Measurements from ENCODE around the gene NPHS1. TPM values are rescaled to one million over a fixed set of nuclear protein-coding genes. Genes with fewer than 3 reads are reported as not detected.

The NPHS1 gene
- total RNA-seq, 1 experiment from 2014 or later = not detected

- no TSS peak for BruUV-seq (replicated peaks)
- H3K27ac ChIP-seq (ENCODE audit: low read depth, low read length, poor library complexity, severe bottlenecking) = no peak overlapping the region
- TF ChIP-seq, protein P1, sequence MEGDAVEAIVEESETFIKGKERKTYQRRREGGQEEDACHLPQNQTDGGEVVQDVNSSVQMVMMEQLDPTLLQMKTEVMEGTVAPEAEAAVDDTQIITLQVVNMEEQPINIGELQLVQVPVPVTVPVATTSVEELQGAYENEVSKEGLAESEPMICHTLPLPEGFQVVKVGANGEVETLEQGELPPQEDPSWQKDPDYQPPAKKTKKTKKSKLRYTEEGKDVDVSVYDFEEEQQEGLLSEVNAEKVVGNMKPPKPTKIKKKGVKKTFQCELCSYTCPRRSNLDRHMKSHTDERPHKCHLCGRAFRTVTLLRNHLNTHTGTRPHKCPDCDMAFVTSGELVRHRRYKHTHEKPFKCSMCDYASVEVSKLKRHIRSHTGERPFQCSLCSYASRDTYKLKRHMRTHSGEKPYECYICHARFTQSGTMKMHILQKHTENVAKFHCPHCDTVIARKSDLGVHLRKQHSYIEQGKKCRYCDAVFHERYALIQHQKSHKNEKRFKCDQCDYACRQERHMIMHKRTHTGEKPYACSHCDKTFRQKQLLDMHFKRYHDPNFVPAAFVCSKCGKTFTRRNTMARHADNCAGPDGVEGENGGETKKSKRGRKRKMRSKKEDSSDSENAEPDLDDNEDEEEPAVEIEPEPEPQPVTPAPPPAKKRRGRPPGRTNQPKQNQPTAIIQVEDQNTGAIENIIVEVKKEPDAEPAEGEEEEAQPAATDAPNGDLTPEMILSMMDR (conservative IDR thresholded peaks at IDR 0.05; ENCODE audit: low read depth, low read length) = no peak
- TF ChIP-seq EZH2 (IDR thresholded peaks at IDR 0.05; ENCODE audit: borderline replicate concordance, low read depth, low read length, poor library complexity, severe bottlenecking) = no peak
- no peak for DNase-seq (ENCODE audit: low spot score)
- no peak overlapping the region for H3K4me3 ChIP-seq (ENCODE audit: low read depth, low read length, poor library complexity, severe bottlenecking)
- no peaks in the 10 kb centered on the region for H3K4me1 ChIP-seq (ENCODE audit: insufficient read depth, low read length, poor library complexity, severe bottlenecking)
- no peaks in the 10 kb centered on the region for H3K9me3 ChIP-seq (ENCODE audit: low read depth, low read length, poor library complexity, severe bottlenecking)
- H3K36me3 ChIP-seq (ENCODE audit: insufficient read depth, low read length, poor library complexity, severe bottlenecking) = no peaks in the 10 kb centered on the region
- peaks cover 64% of the 10 kb centered on the region for H3K27me3 ChIP-seq (replicated peaks; ENCODE audit: insufficient read depth, low read depth, low read length, poor library complexity)
- ChIA-PET POLR2A (ENCODE audit: low non-redundant PET) (no interaction called here), CTCF (no interaction called here)
- intact Hi-C loops (cut with micrococcal nuclease; ENCODE audit: unreplicated experiment) = no loop called here
These were observed 7.7 kb downstream of the NPHS1 start for GRCh38 chr19:35844482-35845214.

DNA sequence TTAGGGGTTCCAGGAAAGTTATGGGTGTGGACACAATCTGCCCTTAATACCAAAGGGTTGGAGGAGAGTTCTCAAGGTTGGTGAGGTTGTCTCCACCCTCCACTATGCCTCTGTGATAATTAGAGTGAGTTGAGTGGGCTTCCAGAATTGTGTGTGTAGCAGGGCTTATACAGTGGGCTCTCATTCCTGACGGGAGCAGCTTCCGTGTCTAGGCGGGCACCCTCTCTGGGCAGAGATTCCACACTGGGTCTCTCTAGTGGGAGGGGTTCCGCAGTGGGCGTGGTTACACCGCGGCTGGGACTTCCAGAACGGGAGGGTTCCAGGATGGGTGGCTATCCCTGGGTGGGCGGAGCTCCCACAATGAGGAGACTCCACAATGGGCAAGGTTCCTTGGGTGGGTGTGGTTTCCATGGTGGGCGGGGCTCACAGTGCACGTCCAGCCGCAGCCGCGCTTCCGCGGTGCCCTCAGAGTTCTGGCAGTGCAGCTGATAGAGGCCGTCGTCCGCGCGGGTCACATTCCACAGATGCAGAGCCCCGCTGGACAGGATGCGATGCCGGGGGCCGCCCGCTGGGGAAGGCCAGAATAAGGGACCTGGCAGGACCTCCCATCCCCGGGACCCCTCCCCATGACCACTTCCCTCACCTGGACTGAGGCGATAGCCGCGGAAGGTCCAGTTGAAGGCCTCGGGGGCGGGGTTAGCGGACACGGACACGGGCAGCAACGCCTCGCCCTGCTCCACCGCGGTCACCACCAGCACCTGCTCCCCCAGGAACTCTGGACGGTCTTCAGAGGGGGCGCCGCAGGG is 8.4 kb downstream of the NPHS1 start:
- Histone ChIP-seq H3K27me3 (replicated peaks; ENCODE audit: insufficient read depth, low read depth, low read length, poor library complexity) (peaks cover 58% of the 10 kb centered on the region), H3K27ac (ENCODE audit: low read depth, low read length, poor library complexity, severe bottlenecking) (no peak overlapping the region), H3K36me3 (ENCODE audit: insufficient read depth, low read length, poor library complexity, severe bottlenecking) (no peaks in the 10 kb centered on the region), H3K4me3 (ENCODE audit: low read depth, low read length, poor library complexity, severe bottlenecking) (no peak overlapping the region), H3K9me3 (ENCODE audit: low read depth, low read length, poor library complexity, severe bottlenecking) (no peaks in the 10 kb centered on the region), H3K4me1 (ENCODE audit: insufficient read depth, low read length, poor library complexity, severe bottlenecking) (no peaks in the 10 kb centered on the region)
- no TSS peak for BruUV-seq (replicated peaks)
- peak; percentile 77 for DNase-seq (ENCODE audit: low spot score)
- ChIA-PET CTCF (no interaction called here), POLR2A (ENCODE audit: low non-redundant PET) (no interaction called here)
- TF ChIP-seq EZH2 (IDR thresholded peaks at IDR 0.05; ENCODE audit: borderline replicate concordance, low read depth, low read length, poor library complexity, severe bottlenecking) = no peak
- TF ChIP-seq, protein P1 (conservative IDR thresholded peaks at IDR 0.05; ENCODE audit: low read depth, low read length) = no peak
- intact Hi-C loops (cut with micrococcal nuclease; ENCODE audit: unreplicated experiment) = no loop called here

DNA sequence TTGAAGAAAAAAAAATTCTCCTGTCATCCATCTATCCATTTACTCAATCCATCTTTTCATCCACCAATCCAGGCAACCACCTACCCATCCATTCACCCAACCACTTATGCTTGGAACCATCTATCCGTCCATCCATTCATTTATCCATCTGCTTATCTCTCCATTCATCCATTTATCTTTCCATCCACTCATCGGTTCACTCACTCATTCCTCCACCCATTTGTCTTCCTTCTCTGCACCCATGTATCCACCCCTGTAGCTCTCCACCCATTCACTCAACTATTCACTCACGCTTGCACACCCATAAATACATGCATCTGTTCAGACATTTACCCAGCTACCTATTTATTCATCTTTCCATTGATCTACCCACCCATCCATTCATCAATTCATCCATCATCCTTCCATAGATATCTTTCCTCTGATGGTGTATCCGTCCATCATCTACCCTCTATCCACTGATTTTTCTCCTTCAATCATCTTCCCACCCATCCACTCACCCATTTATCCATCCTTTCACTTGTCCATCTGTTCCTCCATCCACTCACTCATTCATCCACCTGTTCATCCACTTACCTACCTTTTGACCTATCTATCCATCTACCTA is 9.5 kb downstream of the NPHS1 start:
- CTCF ChIA-PET = no interaction called here
- no peak overlapping the region for H3K4me3 ChIP-seq (ENCODE audit: low read depth, low read length, poor library complexity, severe bottlenecking)

More for the DNA sequence above, 9.5 kb downstream of the NPHS1 start:
- Histone ChIP-seq H3K4me1 (ENCODE audit: insufficient read depth, low read length, poor library complexity, severe bottlenecking) (no peaks in the 10 kb centered on the region), H3K27ac (ENCODE audit: low read depth, low read length, poor library complexity, severe bottlenecking) (no peak overlapping the region), H3K27me3 (replicated peaks; ENCODE audit: insufficient read depth, low read depth, low read length, poor library complexity) (peaks cover 48% of the 10 kb centered on the region), H3K36me3 (ENCODE audit: insufficient read depth, low read length, poor library complexity, severe bottlenecking) (no peaks in the 10 kb centered on the region), H3K9me3 (ENCODE audit: low read depth, low read length, poor library complexity, severe bottlenecking) (no peaks in the 10 kb centered on the region)
- no TSS peak for BruUV-seq (replicated peaks)
- DNase-seq (ENCODE audit: low spot score) = no peak
- intact Hi-C loops (cut with micrococcal nuclease; ENCODE audit: unreplicated experiment) = no loop called here
- POLR2A ChIA-PET (ENCODE audit: low non-redundant PET) = no interaction called here
- TF ChIP-seq, protein P1 (conservative IDR thresholded peaks at IDR 0.05; ENCODE audit: low read depth, low read length) = no peak
- no peak for TF ChIP-seq EZH2 (IDR thresholded peaks at IDR 0.05; ENCODE audit: borderline replicate concordance, low read depth, low read length, poor library complexity, severe bottlenecking)
